ENCODE measurements around the gene TANGO6.

TANGO6 gene

GRCh38 chr16:69078073-69078472 lies 234.7 kb downstream of the TANGO6 start:
- no peak for DNase-seq (ENCODE audit: extremely low spot score, insufficient read length, low read depth)
- no peak for FAIRE-seq

GRCh38 chr16:69079697-69080096 lies 236.4 kb downstream of the TANGO6 start:
- no peak for DNase-seq (ENCODE audit: extremely low spot score, insufficient read length, low read depth)

GRCh38 chr16:69083306-69083941 lies 240.1 kb downstream of the TANGO6 start:
- DNase-seq (ENCODE audit: extremely low spot score, insufficient read length, low read depth) = no peak
- FAIRE-seq = no peak

More at GRCh38 chr16:69079697-69080096, 236.4 kb downstream of the TANGO6 start:
- FAIRE-seq = no peak

- FAIRE-seq (no peak), DNase-seq (ENCODE audit: extremely low spot score, insufficient read length, low read depth) (no peak)
Measured at GRCh38 chr16:69084289-69084688, 241.0 kb downstream of the TANGO6 start.

GRCh38 chr16:69085032-69085695 lies 241.8 kb downstream of the TANGO6 start:
- no peak for FAIRE-seq
- DNase-seq (ENCODE audit: extremely low spot score, insufficient read length, low read depth) = no peak

- DNase-seq (ENCODE audit: extremely low spot score, insufficient read length, low read depth) (no peak), FAIRE-seq (no peak)
Measured at GRCh38 chr16:69087161-69087581, 243.8 kb downstream of the TANGO6 start.

GRCh38 chr16:69088684-69089083 lies 245.4 kb downstream of the TANGO6 start:
- FAIRE-seq (no peak), DNase-seq (ENCODE audit: extremely low spot score, insufficient read length, low read depth) (no peak)

- DNase-seq (ENCODE audit: extremely low spot score, insufficient read length, low read depth) (no peak), FAIRE-seq (no peak)
Measured at GRCh38 chr16:69089091-69089910, 246.0 kb downstream of the TANGO6 start.

- DNase-seq (ENCODE audit: extremely low spot score, insufficient read length, low read depth) (no peak), FAIRE-seq (no peak)
Measured at GRCh38 chr16:69093974-69094373, 250.6 kb downstream of the TANGO6 start.

- DNase-seq (ENCODE audit: extremely low spot score, insufficient read length, low read depth) (no peak), FAIRE-seq (no peak)
Measured at GRCh38 chr16:69094501-69094900, 251.2 kb downstream of the TANGO6 start.

GRCh38 chr16:69095193-69095592 lies 251.9 kb downstream of the TANGO6 start:
- DNase-seq (ENCODE audit: extremely low spot score, insufficient read length, low read depth) = no peak
- no peak for FAIRE-seq

GRCh38 chr16:69100071-69100691 lies 256.9 kb downstream of the TANGO6 start:
- DNase-seq (ENCODE audit: extremely low spot score, insufficient read length, low read depth) (no peak), FAIRE-seq (no peak)

GRCh38 chr16:69105501-69106361 lies 262.4 kb downstream of the TANGO6 start, which contains the start of gene HAS3:
HAS3 (plus strand) TSS chr16:69105653; CDS start chr16:69109396, 3,743 bp downstream.
- FAIRE-seq (peak; percentile 57), DNase-seq (ENCODE audit: extremely low spot score, insufficient read length, low read depth) (no peak)

- no peak for FAIRE-seq
Measured at GRCh38 chr16:69106491-69107315, 263.4 kb downstream of the TANGO6 start.

GRCh38 chr16:69107316-69107962 lies 264.1 kb downstream of the TANGO6 start:
- FAIRE-seq = no peak
- no peak for DNase-seq (ENCODE audit: extremely low spot score, insufficient read length, low read depth)

More at GRCh38 chr16:69106491-69107315, 263.4 kb downstream of the TANGO6 start:
- DNase-seq (ENCODE audit: extremely low spot score, insufficient read length, low read depth) = no peak

- FAIRE-seq = no peak
- DNase-seq (ENCODE audit: extremely low spot score, insufficient read length, low read depth) = no peak
Measured at GRCh38 chr16:69108064-69108904, 265.0 kb downstream of the TANGO6 start.

GRCh38 chr16:69108905-69109252 lies 265.5 kb downstream of the TANGO6 start:
- DNase-seq (ENCODE audit: extremely low spot score, insufficient read length, low read depth) (no peak), FAIRE-seq (no peak)
